Skeletal muscle tissue (tissue), 4 donors: Measurements from ENCODE around the gene CAB39. TPM values are rescaled to one million over a fixed set of nuclear protein-coding genes. Genes with fewer than 3 reads are reported as not detected.
"Not testable (repeated sequence)": the region's sequence is repeated elsewhere in the genome, so short reads cannot be mapped to it uniquely, and the experiment has no call there.

Experiments
- H3K27ac ChIP-seq: one replicate; pipeline ENCODE4 v1.7.0; 2013; ENCODE audit warnings: mild to moderate bottlenecking, low read depth, low read length, inconsistent platforms
- H3K27me3 ChIP-seq, 3 donors: one replicate each; pipeline ENCODE4 v1.7.0; 2013; ENCODE audit warnings: low read length in 3 of 3; ENCODE audit not compliant: control insufficient read depth in 3 of 3, insufficient read depth in 3 of 3
- H3K36me3 ChIP-seq, 3 donors: one replicate each; pipeline ENCODE4 v1.7.0; 2013; ENCODE audit warnings: low read length in 3 of 3; ENCODE audit not compliant: control insufficient read depth in 3 of 3, insufficient read depth in 3 of 3
- H3K4me1 ChIP-seq, 3 donors: one replicate each; pipeline ENCODE4 v1.7.0; 2013; ENCODE audit warnings: low read length in 3 of 3, mild to moderate bottlenecking in 3 of 3; ENCODE audit not compliant: control insufficient read depth in 3 of 3, insufficient read depth in 3 of 3
- H3K4me3 ChIP-seq, 3 donors: one replicate each; pipeline ENCODE4 v1.7.0; 2013; ENCODE audit warnings: low read length in 3 of 3
- H3K9ac ChIP-seq, 3 donors: one replicate each; pipeline ENCODE4 v1.7.0; 2013; ENCODE audit warnings: low read length in 3 of 3, mild to moderate bottlenecking in 3 of 3, moderate library complexity in 2 of 3, low read depth in 1 of 3
- H3K9me3 ChIP-seq, 3 donors: one replicate each; pipeline ENCODE4 v1.7.0; 2013; ENCODE audit warnings: low read length in 3 of 3; ENCODE audit not compliant: control insufficient read depth in 3 of 3
- total RNA-seq: library from RNA; depleted of rRNA; stranded (reverse); fragments of >200 nt; gene quantifications from one replicate; pipeline ENCODE4 v1.2.3, GENCODE V29; 2014
- donor health status: Osteomylitis.

CAB39 gene
- total RNA-seq, 1 donor from 2014 or later = 60.5 TPM

DNA sequence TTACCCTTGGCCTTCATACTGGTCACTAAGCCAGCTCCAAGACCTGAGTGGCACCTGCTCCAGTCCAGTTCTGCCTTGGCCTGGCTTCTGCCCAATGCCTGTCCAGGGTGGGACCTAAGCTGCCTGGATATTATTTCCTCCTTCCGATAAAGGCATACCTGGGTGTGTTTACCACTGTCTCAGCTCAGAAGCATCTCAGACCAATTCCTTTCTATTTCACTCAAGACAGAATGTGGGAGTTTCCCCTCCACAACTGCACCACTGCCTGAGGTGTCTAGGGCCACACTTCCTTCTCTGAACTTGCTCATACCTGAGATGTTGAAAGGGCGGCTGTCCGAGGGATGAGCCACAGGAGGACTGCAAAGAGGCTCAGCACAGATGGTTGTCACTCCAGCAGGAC, 18.4 kb upstream of the CAB39 start:
- Histone ChIP-seq H3K9me3 (no peaks in the 10 kb centered on the region), H3K4me1 (peaks cover 0 to 5% (median 5%) of the 10 kb centered on the region in 3 donors), H3K4me3 (no peak overlapping the region), H3K9ac (no peak overlapping the region), H3K27ac (no peak overlapping the region), H3K27me3 (no peaks in the 10 kb centered on the region), H3K36me3 (no peaks in the 10 kb centered on the region)

DNA sequence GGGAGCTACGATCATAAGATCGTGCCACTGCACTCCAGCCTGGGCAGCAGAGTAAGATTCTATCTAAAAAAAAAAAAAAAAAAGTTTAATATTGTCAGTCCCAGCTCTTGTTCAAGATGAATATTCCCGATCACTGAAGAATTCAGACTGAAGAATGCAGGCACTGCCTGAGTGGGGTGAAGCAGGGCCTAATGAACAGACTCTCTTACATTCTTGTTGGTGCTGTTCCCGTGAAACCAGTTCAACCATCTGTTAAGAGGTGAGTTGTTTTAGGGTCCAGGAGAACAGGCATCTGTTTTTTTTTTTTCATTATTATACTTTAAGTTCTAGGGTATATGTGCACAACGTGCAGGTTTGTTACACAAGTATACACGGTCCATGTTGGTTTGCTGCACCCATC, 17.1 kb upstream of the CAB39 start:
- Histone ChIP-seq H3K36me3 (no peaks in the 10 kb centered on the region), H3K4me1 (peaks cover 0 to 5% (median 3%) of the 10 kb centered on the region in 3 donors), H3K4me3 (no peak overlapping the region), H3K27me3 (no peaks in the 10 kb centered on the region), H3K9ac (no peak overlapping the region), H3K9me3 (no peaks in the 10 kb centered on the region), H3K27ac (no peak overlapping the region)

DNA sequence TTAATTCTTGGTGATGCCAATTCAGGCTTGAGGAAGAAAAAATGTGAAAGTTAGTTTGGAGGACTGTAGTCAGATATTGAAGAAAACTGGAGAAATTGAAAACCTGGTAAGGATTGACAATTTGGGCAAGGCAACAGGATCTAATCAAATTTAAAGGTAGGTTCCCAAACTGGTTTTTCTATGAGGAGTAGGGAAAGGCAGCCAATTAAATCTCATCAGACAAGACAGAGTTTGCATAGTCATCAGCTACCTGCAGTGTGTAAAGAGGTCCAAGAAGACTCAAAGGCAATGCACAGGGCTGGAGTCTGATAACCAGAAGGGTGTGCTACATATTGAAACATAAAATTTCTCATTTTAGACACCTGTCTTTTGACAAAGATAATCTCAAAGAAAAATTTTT, 16.0 kb upstream of the CAB39 start:
- Histone ChIP-seq H3K9ac (no peak overlapping the region), H3K4me3 (no peak overlapping the region), H3K9me3 (no peaks in the 10 kb centered on the region), H3K27me3 (no peaks in the 10 kb centered on the region), H3K36me3 (no peaks in the 10 kb centered on the region), H3K27ac (no peak overlapping the region), H3K4me1 (no peaks in the 10 kb centered on the region)

DNA sequence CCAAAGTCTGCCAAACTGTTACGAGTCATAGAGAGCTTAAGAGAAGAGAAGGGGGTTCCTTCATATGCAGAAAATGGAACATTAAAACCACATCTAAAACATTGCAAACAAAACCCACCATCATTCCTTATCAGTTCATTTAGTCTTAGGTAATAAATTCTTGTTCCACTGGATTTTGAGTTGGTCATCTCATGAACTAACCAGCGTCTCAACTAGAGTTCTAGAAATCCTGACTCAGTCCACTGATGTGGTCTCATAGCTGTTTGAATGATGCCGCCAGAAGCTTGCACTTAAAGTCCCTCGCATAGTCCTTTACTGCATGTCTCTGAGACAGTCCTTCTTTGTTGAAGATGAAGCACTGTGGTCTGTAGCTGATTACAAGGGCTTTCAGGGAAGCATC, 15.0 kb upstream of the CAB39 start:
- no peaks in the 10 kb centered on the region for H3K36me3 ChIP-seq
- H3K27me3 ChIP-seq = no peaks in the 10 kb centered on the region
- H3K4me1 ChIP-seq = no peaks in the 10 kb centered on the region
- no peak overlapping the region for H3K27ac ChIP-seq
- no peaks in the 10 kb centered on the region for H3K9me3 ChIP-seq
- no peak overlapping the region for H3K4me3 ChIP-seq
- no peak overlapping the region for H3K9ac ChIP-seq

DNA sequence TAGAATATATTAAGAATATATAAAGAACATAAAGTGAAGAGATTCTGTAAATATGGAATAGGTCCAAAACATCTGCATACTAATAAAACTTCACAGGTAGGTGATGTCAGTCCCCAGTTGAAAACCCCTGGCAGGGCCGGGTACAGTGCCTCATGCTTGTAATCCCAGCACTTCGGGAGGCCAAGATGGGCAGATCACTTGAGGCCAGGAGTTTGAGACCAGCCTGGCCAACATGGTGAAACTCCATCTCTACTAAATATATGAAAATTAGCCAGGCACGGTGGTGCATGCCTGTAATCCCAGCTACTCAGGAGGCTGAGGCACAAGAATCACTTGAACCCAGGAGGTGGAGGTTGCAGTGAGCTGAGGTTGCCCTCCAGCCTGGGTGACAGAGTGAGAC, 13.9 kb upstream of the CAB39 start:
- H3K36me3 ChIP-seq, H3K27me3 ChIP-seq, H3K9ac ChIP-seq, H3K27ac ChIP-seq, H3K9me3 ChIP-seq, H3K4me3 ChIP-seq, H3K4me1 ChIP-seq: not testable (repeated sequence)

DNA sequence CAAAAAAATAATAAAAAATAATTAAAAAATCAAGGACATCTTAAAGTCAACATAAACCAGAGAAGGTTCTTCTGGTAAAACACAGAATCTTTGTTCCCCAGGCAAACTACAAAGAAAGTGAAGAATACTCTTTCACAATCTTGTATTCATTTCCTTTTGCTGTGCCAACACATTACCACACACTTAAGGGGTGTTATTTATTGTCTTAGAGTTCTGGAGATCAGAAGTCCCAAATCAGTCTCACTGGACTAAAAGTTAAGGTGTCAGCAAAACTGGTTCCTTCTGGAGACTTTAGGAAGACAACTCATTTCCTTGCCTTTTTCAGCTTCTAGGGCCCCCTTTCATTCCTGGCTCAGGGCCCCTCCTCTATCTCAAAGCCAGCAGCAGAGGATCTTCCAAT, 12.2 kb upstream of the CAB39 start:
- H3K4me3 ChIP-seq = no peak overlapping the region
- no peaks in the 10 kb centered on the region for H3K4me1 ChIP-seq
- H3K9ac ChIP-seq = no peak overlapping the region
- H3K27ac ChIP-seq = no peak overlapping the region
- H3K36me3 ChIP-seq = no peaks in the 10 kb centered on the region
- H3K9me3 ChIP-seq = no peaks in the 10 kb centered on the region
- no peaks in the 10 kb centered on the region for H3K27me3 ChIP-seq

DNA sequence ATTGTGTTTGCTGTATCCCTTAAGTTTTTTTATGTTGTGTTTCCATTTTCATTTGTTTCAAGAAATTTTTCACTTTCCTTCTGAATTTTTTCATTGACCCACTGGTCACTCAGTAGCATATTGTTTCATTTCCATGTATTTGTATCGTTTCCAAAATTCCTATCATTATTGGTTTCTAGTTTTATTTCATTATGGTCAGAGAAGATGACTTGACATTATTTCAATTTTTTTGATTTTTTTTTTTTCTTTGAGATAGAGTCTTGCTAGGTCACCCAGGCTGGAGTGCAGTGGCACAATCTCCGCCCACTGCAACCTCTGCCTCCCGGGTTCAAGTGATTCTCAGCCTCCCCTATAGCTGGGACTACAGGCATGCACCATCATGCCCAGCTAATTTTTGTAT, 11.3 kb upstream of the CAB39 start:
- Histone ChIP-seq H3K27ac (no peak overlapping the region), H3K9ac (no peak overlapping the region), H3K9me3 (no peaks in the 10 kb centered on the region), H3K27me3 (no peaks in the 10 kb centered on the region), H3K4me1 (no peaks in the 10 kb centered on the region), H3K4me3 (no peak overlapping the region), H3K36me3 (no peaks in the 10 kb centered on the region)

DNA sequence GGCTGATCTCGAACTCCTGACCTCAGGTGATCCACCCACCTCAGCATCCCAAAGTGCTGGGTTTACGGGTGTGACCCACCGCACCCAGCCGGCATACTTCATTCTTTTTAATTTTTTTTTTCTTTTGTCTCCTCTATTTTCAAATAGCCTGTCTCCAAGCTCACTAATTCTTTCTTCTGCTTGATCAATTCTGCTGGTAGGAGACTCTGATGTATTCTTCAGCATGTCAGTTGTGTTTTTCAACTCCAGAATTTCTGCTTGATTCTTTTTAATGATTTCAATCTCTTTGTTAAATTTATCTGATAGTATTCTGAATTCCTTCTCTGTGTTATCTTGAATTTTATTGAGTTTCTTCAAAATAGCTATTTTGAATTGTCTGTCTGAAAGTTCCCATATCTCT, 10.2 kb upstream of the CAB39 start:
- not testable (repeated sequence) for H3K9me3 ChIP-seq, H3K9ac ChIP-seq, H3K27me3 ChIP-seq, H3K4me1 ChIP-seq, H3K4me3 ChIP-seq, H3K36me3 ChIP-seq, H3K27ac ChIP-seq

DNA sequence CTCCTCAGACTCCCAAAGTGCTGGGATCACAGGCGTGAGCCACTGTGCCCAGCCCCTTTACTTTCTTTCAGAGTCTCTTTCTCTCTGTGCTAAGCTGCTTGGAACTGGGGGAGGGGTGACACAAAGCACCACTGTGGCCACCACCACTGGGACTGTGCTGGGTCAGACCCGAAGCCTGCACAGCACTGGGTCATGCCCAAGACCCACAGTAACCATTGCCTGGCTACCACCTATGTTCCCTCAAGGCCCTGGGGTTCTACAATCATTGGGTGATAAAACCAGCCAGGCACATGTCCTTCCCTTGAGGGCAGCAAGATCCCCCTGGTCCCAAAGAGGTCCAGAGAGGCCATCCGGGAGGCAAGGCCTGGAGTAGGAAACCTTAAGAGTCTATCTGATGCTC, 9.1 kb upstream of the CAB39 start:
- Histone ChIP-seq H3K27ac (no peak overlapping the region), H3K9ac (no peak overlapping the region), H3K36me3 (no peaks in the 10 kb centered on the region), H3K4me3 (no peak overlapping the region), H3K9me3 (no peaks in the 10 kb centered on the region), H3K27me3 (no peaks in the 10 kb centered on the region), H3K4me1 (no peaks in the 10 kb centered on the region)

DNA sequence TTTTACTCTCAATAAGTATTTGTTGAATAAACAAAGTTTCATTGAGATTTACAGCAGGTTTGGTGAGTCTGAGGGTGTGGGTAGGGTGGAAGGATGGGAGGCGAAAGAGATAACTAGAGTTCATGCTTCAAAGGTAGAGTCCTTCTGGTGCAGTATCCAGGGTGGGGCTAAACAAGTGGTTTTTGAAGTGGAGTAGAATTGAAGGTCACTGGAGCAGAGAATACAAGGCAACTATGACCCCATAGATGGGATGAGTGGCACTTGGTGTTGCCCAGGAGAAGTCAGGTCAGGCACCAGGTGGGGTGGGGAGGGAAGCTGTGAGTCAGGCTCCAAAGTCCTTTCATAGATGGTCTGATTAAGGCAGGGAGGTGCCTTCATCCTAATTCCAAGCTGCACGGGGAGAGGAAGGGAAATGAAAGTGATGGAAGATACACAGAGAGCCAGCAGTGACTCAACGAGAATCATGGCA, 6.6 kb upstream of the CAB39 start:
- H3K9ac ChIP-seq = no peak overlapping the region
- H3K4me1 ChIP-seq = no peaks in the 10 kb centered on the region
- no peaks in the 10 kb centered on the region for H3K36me3 ChIP-seq
- no peaks in the 10 kb centered on the region for H3K27me3 ChIP-seq
- H3K4me3 ChIP-seq = no peak overlapping the region
- H3K27ac ChIP-seq = no peak overlapping the region
- no peaks in the 10 kb centered on the region for H3K9me3 ChIP-seq

DNA sequence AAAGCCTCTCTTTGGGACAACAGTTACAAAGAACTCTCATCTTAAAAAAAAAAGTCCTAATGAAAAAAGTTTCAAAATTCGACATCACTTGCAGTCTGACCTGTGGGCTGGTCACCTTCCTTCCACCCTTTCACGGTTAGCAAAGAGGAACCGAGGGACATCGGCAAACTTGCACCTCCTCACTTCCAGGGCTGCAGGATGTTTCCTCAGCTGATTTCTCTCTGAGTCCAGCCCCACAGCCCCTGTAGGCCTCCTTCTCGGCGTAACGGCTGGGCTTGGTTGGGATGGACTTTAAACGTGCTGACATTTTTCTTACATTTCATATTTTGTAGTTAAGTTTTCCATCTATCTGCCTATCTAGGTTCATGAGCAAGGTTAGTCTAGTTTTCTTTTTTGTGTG, 5.7 kb upstream of the CAB39 start:
- H3K9me3 ChIP-seq = no peaks in the 10 kb centered on the region
- no peaks in the 10 kb centered on the region for H3K36me3 ChIP-seq
- no peaks in the 10 kb centered on the region for H3K27me3 ChIP-seq
- peaks cover 0 to 1% (median under 1%) of the 10 kb centered on the region in 3 donors for H3K4me1 ChIP-seq
- no peak overlapping the region for H3K4me3 ChIP-seq
- H3K9ac ChIP-seq = no peak overlapping the region
- H3K27ac ChIP-seq = no peak overlapping the region
